GM19395 (cell line): Measurements from ENCODE around the gene KCNA4.
"Not testable (repeated sequence)": the region's sequence is repeated elsewhere in the genome, so short reads cannot be mapped to it uniquely, and the experiment has no call there.

Source experiments
- ATAC-seq: cut with Tn5 transposase; IDR thresholded peaks from one replicate; pipeline ENCODE4 v1.9.1; 2021; ENCODE audit warnings: mild to moderate bottlenecking, moderate library complexity; ENCODE audit not compliant: unreplicated experiment

The KCNA4 gene

GRCh38 chr11:30016588-30017363 lies at the start of gene KCNA4:
Gene KCNA4 (minus strand): TSS chr11:30017030. CDS start chr11:30012678, 4,352 bp downstream.
- ATAC-seq, result no peak

- no peak for ATAC-seq
Measured at GRCh38 chr11:30062103-30062502, 45.3 kb upstream of the KCNA4 start.

DNA sequence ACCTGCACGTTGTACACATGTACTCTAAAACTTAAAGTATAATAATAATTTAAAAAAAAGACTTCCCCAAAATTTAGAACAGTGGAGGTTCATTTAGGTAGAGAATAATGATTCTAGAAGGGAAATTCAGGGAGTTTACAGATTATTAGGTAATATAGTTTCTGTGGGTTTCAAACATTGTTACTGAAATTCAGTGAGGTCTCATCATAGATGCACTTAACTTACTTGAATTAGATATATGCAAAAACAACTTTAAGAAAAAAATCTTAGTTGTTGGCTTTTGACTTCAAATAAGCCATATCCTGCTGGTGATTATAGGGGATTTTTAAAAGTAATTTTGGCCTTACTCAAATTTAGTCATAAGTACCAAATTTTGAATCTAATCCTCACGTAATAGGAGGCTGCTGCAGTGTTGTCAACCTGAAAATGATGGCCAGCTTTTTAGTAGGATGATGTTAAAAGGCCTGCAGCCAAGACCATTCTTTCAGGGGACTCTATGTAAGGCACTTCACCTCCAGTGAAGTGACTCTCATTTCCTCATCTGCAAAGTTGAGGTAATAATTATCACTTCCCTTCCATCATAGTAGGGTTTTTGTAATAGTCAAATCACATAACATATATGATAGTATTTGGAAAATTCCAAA lies 42.5 kb upstream of the KCNA4 start:
- no peak for ATAC-seq

- ATAC-seq, result no peak
Measured at GRCh38 chr11:30049214-30049613, 32.4 kb upstream of the KCNA4 start.

DNA sequence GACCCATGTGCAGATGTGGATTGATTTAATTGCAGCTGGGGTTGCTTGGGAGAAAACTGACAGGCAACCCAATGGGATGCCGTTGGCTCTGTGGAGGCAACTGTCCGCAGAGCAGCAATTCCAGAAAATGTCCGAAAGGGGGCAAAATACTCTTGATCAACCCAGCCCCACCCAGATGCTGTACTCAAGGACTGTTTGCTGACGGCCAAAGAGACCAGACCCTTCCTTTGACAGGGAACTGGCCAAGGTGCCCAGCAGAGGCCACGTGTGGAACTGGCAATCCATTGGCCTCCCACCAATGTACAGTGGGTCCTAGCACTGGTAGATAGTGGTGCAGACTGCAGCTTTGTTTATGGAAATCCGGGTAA lies 29.7 kb upstream of the KCNA4 start:
- ATAC-seq, result no peak

DNA sequence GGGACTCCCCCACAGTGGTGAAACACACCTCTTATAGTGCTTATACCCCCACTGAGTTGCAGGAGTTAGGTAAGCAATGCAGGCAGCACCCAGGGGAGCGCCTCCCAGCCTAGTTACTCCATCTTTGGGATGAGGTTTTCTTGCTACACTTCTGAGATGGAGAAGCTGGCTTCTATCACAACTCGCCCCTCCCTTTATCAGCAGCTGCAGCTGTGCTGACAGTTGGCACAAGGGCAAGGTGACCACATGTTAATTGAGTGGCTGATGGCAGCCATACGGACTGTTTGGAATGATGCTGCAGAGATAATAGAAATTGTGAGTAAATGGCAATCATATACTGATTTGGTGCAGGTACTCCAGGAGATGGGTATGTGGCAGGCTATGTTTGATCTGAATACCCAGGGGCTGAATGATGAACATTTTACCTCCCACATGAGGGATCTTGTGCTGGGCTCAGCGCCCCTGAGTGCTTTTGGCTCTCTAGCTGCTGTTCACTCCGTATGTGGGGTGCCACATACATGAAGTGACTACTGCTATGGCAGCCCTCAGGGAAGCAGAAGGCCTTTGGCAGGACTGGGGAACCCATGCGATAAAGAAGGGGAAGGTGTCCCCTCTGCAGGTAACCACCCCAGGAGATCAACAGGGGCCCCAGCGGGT lies 29.2 kb upstream of the KCNA4 start:
- ATAC-seq, result no peak

GRCh38 chr11:30045144-30045543 lies 28.3 kb upstream of the KCNA4 start:
- no peak for ATAC-seq

DNA sequence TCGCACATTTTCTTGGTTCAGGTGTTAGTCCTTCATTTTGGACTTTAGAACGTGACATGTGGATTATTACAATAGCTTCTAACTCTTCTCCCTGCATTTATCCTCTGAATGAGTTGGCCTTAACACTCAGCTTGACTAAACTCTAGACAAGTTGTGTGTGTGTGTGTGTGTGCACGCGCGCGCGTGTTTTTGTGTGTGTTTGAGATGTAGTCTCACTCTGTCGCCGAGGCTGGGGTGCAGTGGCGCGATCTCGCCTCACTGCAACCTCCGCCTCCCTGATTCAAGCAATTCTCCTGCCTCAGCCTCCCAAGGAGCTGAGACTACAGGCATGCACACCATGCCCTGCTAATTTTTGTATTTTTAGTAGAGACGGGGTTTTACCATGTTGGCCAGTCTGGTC lies 24.3 kb upstream of the KCNA4 start:
- ATAC-seq, result no peak

- ATAC-seq, result not testable (repeated sequence)
Measured at GRCh38 chr11:30034746-30035145, 17.9 kb upstream of the KCNA4 start.

DNA sequence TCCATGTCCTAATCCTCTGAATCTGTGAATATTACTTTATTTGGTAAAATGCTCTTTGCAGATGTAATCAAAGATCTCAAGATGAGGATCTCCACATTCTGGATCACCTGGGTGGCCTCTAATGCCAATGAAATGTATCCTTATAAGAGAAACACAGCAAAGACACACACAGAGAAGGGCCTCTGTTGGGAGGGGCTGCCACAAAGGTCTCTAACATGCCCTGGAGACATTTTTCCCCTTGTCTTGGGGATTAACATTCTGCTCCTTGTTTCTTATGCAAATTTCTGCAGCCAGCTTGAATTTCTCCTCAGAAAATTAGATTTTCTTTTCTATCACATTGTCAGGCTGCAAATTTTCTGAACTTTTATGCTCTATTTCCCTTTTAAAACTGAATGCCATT lies 17.3 kb upstream of the KCNA4 start:
- not testable (repeated sequence) for ATAC-seq

- no peak for ATAC-seq
Measured at GRCh38 chr11:30025396-30026139, 8.7 kb upstream of the KCNA4 start.

GRCh38 chr11:30023074-30023473 lies 6.2 kb upstream of the KCNA4 start:
- no peak for ATAC-seq

DNA sequence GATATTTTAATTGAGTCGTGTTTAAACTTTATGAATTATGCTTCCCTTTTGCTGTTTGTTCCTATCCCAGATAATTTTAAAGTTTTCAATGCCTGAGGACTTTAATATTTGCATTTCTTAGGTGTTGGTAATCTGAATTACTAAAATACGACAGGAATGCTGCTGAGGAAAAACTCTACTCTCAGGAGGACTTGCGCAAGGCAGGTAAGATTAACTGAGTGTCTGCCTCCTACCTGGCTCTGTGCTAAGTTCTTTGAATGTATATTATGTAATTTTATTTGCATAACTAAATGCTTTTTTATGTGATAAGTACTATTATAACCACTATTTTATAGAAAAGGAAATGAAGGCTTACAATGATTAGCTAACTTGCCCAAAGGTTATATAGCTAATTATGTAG lies 2.7 kb upstream of the KCNA4 start:
- ATAC-seq, result no peak

- no peak for ATAC-seq
Measured at GRCh38 chr11:30018495-30018894, 1.7 kb upstream of the KCNA4 start.

- ATAC-seq, result no peak
Measured at GRCh38 chr11:30017445-30017895, 640 bp upstream of the KCNA4 start.

GRCh38 chr11:30015725-30016412 lies 961 bp downstream of the KCNA4 start:
- ATAC-seq, result no peak

GRCh38 chr11:30012346-30012745 lies 4.5 kb downstream of the KCNA4 start:
- no peak for ATAC-seq

GRCh38 chr11:30009060-30009459 lies 7.8 kb downstream of the KCNA4 start:
- no peak for ATAC-seq

DNA sequence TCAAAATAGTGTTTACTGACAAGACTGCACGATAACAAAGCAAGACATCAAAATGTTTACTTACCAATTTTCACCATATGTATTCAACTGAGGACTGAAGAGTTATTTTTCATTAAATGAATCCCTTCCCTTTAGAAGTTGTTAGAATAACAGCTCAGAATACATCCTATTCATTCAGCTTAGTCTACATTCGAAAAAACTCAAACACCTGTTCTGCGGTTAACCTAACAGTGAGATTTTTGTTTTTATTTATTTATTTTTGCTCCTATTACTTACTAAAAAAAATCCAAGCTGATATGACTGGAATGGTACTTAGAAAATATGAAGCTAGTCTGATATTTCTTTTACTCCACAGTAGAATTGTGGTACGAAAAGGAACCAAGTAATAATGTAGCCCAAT lies 10.0 kb downstream of the KCNA4 start:
- ATAC-seq, result no peak

DNA sequence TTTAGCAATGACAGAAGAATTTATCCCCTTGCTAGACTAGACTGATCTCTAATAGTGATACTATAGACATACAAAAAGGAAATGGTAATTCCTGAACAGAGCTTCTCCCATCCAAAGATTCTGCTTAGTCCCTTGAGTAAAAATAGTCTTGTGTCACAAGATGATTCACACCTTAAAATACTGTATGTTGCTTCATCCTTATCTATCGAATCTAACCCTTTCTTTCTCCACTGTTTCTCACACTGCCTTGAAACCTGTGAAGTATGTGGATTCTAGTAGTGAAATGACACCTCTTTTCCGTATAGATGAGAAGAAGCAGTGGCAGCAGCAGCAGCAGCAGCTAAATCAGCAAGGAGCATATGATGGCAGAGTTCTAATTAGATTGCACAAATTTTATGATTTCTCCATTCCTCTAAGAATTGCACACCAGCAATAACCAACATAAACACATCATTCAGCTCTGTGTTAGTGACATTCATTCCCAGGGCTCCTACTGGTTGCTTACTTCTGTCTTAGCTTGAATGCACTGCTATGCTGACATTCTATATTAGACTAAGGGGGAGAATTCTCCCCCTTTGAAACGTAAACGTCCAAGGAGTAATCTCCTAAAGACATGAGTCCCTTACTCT lies 14.6 kb downstream of the KCNA4 start:
- no peak for ATAC-seq
